Testis (tissue), 3 donors: Measurements from ENCODE around the gene SMG6. TPM values are rescaled to one million over a fixed set of nuclear protein-coding genes. Genes with fewer than 3 reads are reported as not detected.
A peak's percentile ranks its signal among the peaks of the same experiment; 100 is the strongest.

ENCODE experiments used
- DNase-seq: peaks from one replicate; pipeline ENCODE4 v3.0.0-alpha.2; 2019
- H3K27ac ChIP-seq, 2 donors: fragments of 200-600 bp; sonication (generic); one replicate each; pipeline ENCODE4 v1.5.1; 2019
- H3K27me3 ChIP-seq: fragments of 200-600 bp; sonication (generic); one replicate; pipeline ENCODE4 v1.5.1; 2019
- H3K36me3 ChIP-seq: fragments of 200-600 bp; sonication (generic); one replicate; pipeline ENCODE4 v1.5.1; 2017; ENCODE audit warnings: low read depth; ENCODE audit errors: missing control alignments
- H3K4me1 ChIP-seq: fragments of 200-600 bp; sonication (generic); one replicate; pipeline ENCODE4 v1.5.1; 2019
- H3K4me3 ChIP-seq, 2 donors: fragments of 200-600 bp; sonication (generic); one replicate each; pipeline ENCODE4 v1.5.1; 2017 to 2019
- H3K9me3 ChIP-seq: fragments of 200-600 bp; sonication (generic); one replicate; pipeline ENCODE4 v1.5.1; 2017
- CTCF ChIP-seq, 3 experiments: fragments of 450-650 bp in 2 of 3; fragments of 200-600 bp in 1 of 3; sonication (generic) in 1 of 3; IDR thresholded peaks; one replicate each; pipeline ENCODE4 v1.5.1; 2016 to 2019; ENCODE audit warnings: antibody characterized with exemption in 3 of 3, mild to moderate bottlenecking in 2 of 3, moderate library complexity in 1 of 3
- POLR2A ChIP-seq: fragments of 450-650 bp; IDR thresholded peaks from one replicate; pipeline ENCODE4 v1.6.1; 2017; ENCODE audit warnings: antibody characterized with exemption, mild to moderate bottlenecking, moderate library complexity
- WGBS, 2 donors: methylation state at CpG; one replicate each; pipeline ENCODE4 v1.1.5; 2018; 5-methylcytosine and 5-hydroxymethylcytosine counted together
- intact Hi-C: fragments of 100-400 bp; cut with DNase I; formaldehyde crosslinking; loops from one replicate; pipeline ENCODE4 v1.15.1; 2023; ENCODE audit warnings: low total_unique reads
- polyA plus RNA-seq: library from polyadenylated mRNA; stranded (reverse); fragments of 350-450 nt; fragmentation: Illumina TruSeq; extraction: RNeasy Lipid Tissue Mini Kit (QIAGEN cat#74804); gene quantifications from one replicate; pipeline ENCODE4 v1.2.3, GENCODE V29; 2014; ENCODE audit warnings: low read depth, low replicate concordance; ENCODE audit not compliant: insufficient read depth
- total RNA-seq, 2 donors: library from RNA; depleted of rRNA; stranded (reverse); fragments of >200 nt; gene quantifications; one replicate each; pipeline ENCODE4 v1.2.3, GENCODE V29; 2016

Gene SMG6
- total and polyA plus RNA-seq, 3 donors from 2014 or later = 68.7 to 86.5 (median 80.6) TPM

GRCh38 chr17:2247005-2247404 is 56.6 kb downstream of the SMG6 start:
- TF ChIP-seq POLR2A (no peak), CTCF (IDR thresholded peaks at IDR 0.05) (no peak)
- H3K27me3 ChIP-seq = no peaks in the 10 kb centered on the region
- no peak for DNase-seq
- H3K9me3 ChIP-seq = no peaks in the 10 kb centered on the region
- WGBS, 2 donors = 94% methylated on average over 4 of the region's 4 CpGs
- H3K36me3 ChIP-seq = no peaks in the 10 kb centered on the region
- H3K4me3 ChIP-seq = no peak overlapping the region
- peaks cover 10% of the 10 kb centered on the region for H3K4me1 ChIP-seq
- no peak overlapping the region for H3K27ac ChIP-seq
- intact Hi-C loops = no loop called here

GRCh38 chr17:2244545-2245525 is 58.8 kb downstream of the SMG6 start:
- peak overlapping the region in 1 of 2 donors; percentile 52 for H3K27ac ChIP-seq
- intact Hi-C loops = loop anchor here (2.0 kb wide), 2 partner anchors 38 to 190 kb away; partner anchors contain the start of gene HIC1
- H3K36me3 ChIP-seq = no peaks in the 10 kb centered on the region
- peaks cover 17% of the 10 kb centered on the region for H3K4me1 ChIP-seq
- H3K27me3 ChIP-seq = no peaks in the 10 kb centered on the region
- peak; percentile 87 for DNase-seq
- TF ChIP-seq CTCF (IDR thresholded peaks at IDR 0.05) (peak; percentile 88 to 98 (median 98)), POLR2A (no peak)
- WGBS, 2 donors = 44 to 53% methylated on average over 7 of the region's 7 CpGs
- no peak overlapping the region for H3K4me3 ChIP-seq
- H3K9me3 ChIP-seq = no peaks in the 10 kb centered on the region

DNA sequence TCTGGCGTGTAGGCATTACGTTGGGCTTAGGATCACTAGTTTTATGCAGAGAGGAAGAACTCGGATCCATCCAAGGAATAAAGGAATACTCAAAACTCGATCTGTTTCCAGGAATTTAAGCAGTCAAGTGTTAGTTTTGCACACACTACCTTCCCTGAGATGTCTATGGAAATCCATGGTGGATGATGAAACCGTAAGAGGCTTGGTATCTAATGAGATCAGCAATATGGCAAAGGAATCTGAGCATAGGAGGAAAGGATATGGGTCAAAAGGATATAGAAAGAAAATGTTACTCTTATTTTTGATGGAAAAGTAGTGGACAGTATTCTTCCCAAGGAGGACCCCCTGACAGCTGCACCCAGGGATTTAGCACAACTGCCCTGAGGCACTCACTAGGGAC is 59.6 kb downstream of the SMG6 start:
- Histone ChIP-seq H3K27ac (peak overlapping the region in 1 of 2 donors; percentile 52), H3K36me3 (no peaks in the 10 kb centered on the region), H3K4me1 (peaks cover 17% of the 10 kb centered on the region), H3K27me3 (no peaks in the 10 kb centered on the region), H3K9me3 (no peaks in the 10 kb centered on the region), H3K4me3 (no peak overlapping the region)
- DNase-seq = no peak
- intact Hi-C loops = loop anchor here (2.0 kb wide), 2 partner anchors 39 to 189 kb away; partner anchors contain the start of gene HIC1
- WGBS, 2 donors = 84 to 90% methylated on average over 5 of the region's 5 CpGs
- TF ChIP-seq CTCF (IDR thresholded peaks at IDR 0.05) = no peak
- no peak for TF ChIP-seq POLR2A

DNA sequence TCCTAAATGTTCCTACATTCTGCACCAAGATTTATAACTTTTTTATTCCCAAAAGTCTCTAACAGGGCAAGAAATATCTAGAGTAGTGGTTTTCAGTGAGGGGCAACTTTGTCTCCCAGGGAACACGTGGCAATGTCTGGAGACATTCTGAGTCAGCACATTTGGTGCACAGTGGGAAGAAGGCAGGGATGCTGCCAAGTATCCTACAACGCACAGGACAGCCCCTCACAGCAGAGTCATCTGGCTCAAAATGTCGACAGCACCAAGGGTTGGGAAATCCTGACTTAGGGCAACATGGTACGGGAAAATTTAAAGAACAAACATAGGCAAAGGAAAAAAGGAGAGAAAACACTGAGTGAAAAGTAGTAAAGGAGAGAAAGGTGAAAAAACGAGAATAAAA is 61.8 kb downstream of the SMG6 start:
- DNase-seq = no peak
- intact Hi-C loops = no loop called here
- no peak overlapping the region for H3K27ac ChIP-seq

More for the DNA sequence above, 61.8 kb downstream of the SMG6 start:
- no peak overlapping the region for H3K4me3 ChIP-seq
- no peaks in the 10 kb centered on the region for H3K27me3 ChIP-seq
- peaks cover 30% of the 10 kb centered on the region for H3K4me1 ChIP-seq
- H3K9me3 ChIP-seq = no peaks in the 10 kb centered on the region
- H3K36me3 ChIP-seq = no peaks in the 10 kb centered on the region
- WGBS, 2 donors = 71 to 74% methylated on average over 5 of the region's 5 CpGs
- TF ChIP-seq POLR2A (no peak), CTCF (IDR thresholded peaks at IDR 0.05) (no peak)
